Activated gamma-delta T cell (primary cell): ENCODE results near the gene ATP8B3.

Source experiments
- DNase-seq: peaks from one replicate; lab custom pipeline; 2025; lab: John Stamatoyannopoulos, UW

The ATP8B3 gene

GRCh38 chr19:1851654-1852580, 39.8 kb upstream of the ATP8B3 start:
- DNase-seq, result peak; percentile 57

- no peak for DNase-seq
Measured at GRCh38 chr19:1850809-1851653, 39.0 kb upstream of the ATP8B3 start.

DNA sequence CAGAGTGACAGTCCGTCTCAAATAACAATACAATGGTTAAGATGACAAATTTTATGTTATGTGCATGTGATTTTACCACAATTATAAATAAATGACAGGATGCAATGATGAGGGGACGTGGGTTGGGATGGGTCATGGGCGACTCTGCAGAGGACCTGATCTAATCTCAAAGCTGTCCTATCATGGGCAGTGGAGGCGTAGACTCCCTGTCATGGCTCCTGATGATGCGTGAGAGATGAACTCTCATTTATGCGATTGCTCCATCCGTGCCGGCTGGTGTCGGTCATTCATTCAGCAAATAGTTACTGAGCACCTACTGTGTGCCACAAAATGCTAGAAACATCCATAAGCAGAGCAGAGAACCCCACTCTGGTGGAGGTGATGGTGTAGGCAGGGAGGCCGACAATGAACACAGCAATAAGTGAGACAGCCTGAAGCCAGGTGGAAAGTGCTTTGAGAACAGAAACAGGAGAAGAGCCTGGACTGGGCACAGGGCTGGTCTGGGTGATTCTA, 37.9 kb upstream of the ATP8B3 start:
- no peak for DNase-seq

GRCh38 chr19:1849132-1849474, 37.0 kb upstream of the ATP8B3 start:
- DNase-seq, result no peak

- DNase-seq, result peak; percentile 86
Measured at GRCh38 chr19:1848399-1849131, 36.5 kb upstream of the ATP8B3 start, which contains the start of gene REXO1. Gene REXO1, minus strand, starts transcription at chr19:1848483. Its CDS starts 125 bp downstream, at chr19:1848358.

DNA sequence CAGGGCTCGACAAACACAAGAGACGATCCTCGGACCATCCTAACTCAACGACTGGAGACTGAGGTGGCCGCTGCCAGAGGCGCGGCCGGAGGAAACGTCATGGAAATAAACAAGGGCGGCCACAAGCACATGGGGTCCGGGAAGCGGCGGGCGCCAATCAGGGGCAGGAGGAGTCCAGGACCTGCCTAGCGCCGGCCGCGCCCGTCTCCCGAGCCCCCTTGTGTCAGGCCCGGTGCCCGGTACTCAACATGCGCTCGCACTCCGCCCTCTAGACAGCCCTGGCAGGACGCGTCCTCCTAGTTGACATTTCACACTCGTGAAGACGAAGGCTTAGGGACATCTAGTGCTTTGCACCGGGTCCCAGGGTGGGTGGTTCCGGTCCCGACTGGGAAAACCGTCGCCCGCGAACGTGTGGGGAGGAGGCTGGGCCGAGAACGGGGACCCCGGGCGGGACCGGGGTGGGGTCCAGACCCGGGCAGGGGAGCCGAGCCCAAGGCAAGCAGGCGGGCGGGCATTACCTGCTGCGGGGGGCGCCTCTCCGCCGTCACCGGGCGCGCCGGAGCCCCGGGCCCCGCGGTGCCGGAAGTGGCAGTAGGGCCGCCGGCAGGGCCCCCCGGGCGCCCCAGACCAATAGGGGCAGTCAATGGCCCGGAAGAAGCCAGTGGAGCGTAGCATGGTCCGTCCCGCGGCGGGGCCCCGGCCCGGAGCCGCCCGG, 35.8 kb upstream of the ATP8B3 start:
- no peak for DNase-seq

DNA sequence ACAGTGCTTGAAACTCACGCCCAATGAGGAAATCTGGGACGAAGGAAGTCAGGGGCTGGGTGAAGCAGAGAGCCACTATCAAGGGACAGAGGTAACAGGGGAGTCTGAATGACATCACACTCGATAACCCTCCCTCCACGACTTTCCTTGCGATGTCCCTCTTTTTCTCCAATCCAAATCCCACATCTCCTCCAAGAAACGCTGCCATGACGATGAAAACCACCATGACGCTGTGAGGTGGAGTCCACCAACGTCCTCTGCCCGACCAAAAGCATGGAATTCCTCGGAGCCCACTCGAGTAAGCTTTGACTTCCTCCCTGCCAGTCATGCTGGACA, 35.2 kb upstream of the ATP8B3 start:
- no peak for DNase-seq

- no peak for DNase-seq
Measured at GRCh38 chr19:1846517-1847204, 34.6 kb upstream of the ATP8B3 start.

DNA sequence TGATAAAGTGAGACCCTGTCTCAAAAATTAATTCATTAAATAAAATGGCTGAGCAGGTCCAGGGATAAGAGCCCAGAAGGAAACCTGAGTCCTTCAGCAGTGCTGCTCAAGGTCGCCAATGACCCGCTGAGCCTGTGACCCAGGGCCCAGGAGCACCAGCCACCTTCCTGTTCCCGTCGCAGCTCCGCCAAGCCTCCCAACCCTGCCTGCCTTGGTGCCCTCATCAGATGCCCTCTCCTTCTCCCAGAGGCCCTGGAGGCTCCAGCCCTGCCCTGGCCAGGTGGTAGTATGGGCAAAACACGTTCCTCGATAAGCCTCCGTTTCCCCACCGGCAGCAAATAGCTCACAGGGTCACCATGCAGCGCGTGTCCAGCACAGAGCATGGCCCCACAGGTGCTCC, 33.6 kb upstream of the ATP8B3 start:
- no peak for DNase-seq

DNA sequence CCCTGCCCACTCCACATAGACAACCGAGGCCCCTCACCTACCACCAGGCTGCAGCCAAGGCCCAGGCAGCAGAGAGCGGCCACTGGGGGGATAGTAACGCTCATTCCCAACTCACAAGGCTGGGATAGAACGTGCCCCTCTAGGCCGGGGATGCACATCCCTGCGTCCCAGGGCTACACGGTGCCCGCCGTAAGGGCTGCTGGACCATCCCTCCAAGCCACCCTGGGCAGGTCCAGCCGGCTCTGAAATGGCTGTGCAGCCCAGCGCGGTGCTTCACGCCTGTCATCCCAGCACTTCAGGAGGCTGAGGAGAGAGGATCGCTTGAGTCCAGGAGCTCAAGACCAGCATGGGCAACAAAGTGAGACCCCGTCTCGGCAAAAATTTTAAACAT, 33.0 kb upstream of the ATP8B3 start:
- no peak for DNase-seq

GRCh38 chr19:1844513-1845124, 32.5 kb upstream of the ATP8B3 start:
- no peak for DNase-seq

DNA sequence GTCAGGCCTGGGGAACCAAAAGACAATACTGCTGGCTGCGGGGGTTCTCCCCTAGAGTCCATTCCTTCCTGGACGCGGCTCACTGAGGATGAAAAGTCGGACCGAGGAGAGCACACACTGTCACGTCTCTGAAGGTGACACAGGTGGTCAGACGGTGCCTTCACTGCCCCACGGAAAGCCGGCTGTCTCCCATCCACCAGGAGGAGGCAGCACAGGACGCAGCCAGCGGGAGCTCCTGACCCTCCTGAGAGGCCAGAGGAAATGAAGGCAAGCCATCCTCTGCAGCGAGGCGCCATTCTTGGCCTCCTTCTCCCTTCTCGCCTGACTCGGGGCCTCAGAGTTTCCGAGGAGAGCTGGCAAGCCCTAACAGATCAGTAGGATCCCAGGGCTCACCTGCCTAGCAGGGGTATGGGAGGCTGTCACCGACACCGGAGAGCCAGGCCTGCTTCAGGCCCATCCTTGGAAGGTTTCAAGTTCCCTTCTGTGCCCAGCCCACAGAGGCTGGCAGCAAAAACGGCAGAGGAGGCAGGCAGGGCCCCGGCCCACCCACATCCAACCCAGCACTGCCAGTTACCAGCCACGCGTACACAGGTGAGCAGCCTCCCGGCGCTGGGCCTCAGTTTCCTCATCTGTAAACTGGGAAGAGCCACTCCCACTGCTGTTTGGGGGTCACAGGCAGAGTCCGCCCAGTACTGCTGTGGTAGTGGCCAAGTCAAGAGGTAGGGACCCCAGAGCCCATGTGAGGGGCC, 31.7 kb upstream of the ATP8B3 start:
- DNase-seq, result no peak

DNA sequence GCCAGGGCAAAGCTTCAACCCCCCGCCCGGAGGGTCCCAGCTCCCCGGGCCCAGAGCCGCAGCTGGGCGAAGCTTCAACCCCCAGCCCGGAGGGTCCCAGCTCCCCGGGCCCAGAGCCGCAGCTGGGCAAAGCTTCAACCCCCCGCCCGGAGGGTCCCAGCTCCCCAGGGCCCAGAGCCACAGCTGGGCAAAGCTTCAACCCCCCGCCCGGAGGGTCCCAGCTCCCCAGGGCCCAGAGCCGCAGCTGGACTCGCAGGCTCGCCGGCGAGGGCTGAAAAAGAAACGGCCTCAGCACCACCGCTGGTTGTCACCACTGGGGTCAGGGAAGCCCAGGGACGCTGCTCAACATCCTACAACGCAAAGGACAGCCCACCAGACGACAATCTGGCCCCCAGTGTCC, 31.0 kb upstream of the ATP8B3 start:
- DNase-seq, result no peak

DNA sequence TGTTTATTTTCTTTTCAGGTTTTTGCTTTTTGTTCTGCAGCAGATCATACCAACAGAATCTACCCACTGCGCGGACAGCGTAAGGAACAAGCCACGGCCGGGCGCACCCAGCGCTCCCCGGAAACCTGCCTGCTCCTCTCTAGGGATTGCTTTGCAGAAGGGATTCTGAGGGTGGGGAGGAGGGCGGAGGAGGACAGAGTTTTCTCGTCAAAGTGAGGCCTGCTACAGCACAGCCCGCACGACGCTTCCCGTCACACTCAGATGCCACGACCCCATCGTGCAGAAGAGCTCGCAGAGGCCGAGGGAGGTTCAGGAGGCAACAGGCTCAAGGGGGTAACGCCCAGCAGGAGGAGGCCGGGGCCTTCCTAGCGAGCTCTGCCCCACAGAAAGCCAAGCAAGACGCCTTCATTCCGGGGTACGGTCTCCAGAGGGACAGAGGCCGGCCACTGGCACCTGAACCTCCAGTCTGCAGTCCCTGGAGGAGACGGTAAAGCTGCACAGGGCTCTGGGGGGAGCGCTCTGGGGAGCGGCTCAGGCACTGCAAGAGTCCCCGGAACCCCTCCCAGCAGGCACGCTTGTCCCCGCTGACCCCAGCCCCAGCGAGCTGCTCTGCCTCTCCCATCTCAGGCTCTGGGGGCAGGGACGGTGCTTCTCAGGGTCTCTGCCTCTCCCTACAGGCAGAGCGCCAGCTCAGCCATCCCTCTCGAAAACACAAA, 29.3 kb upstream of the ATP8B3 start:
- DNase-seq, result no peak

GRCh38 chr19:1840541-1841115, 28.6 kb upstream of the ATP8B3 start:
- no peak for DNase-seq

DNA sequence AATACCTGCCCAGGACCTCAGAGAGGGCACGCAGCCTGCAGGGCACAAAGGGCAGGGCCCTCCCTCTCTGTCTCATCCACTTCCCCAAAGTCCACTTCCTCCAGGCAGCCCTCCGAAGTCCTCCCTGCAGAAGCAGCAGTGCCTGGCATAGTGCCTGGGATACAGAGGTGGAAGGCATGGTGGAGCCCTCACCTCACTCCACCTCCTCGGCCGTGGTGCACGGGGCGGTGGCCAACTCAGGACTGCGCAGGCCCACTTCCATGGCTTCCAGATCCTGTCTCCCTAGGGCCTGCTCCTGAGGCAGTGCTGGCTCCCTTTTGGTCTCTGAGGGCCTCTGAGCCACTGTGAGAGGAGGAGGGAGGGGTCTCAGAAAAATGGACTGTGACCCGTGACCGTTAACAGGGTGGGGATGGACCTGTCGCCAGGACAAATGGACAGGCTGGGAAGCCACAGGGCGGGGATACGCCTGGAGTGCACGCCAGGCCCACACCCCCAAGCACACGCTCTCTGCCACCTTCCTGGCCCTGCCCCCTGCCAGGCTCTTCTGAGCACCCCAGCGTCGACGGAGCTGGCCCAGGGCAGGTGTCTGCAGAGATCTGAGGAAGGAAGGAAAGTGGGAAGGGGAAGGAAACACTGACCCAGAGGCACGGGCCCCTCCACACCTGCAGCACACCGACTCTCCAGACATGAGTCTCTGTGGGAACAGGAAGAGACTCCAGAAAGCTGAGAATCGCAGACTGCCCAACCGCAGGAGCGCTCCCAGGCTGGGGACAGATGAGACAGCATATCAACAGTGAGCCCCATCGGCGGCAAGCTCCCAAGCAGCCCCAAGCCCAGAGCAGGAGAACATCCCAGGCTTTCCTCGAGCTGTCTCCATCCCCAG, 27.8 kb upstream of the ATP8B3 start:
- no peak for DNase-seq

- DNase-seq, result no peak
Measured at GRCh38 chr19:1837625-1838105, 25.6 kb upstream of the ATP8B3 start.

- DNase-seq, result no peak
Measured at GRCh38 chr19:1837222-1837565, 25.1 kb upstream of the ATP8B3 start.
